Astrocyte (in vitro differentiated cells and primary cell): ENCODE results near the gene PRKACA.

Experiments used
- CTCF ChIP-seq: IDR thresholded peaks from 2 replicates; pipeline ENCODE4 v1.5.1; 2011; ENCODE audit warnings: low read depth, mild to moderate bottlenecking, inconsistent platforms, low read length, moderate library complexity; ENCODE audit not compliant: insufficient read depth
- EZH2 ChIP-seq: IDR thresholded peaks from 2 replicates; pipeline ENCODE4 v1.6.1; 2012; ENCODE audit warnings: mild to moderate bottlenecking, low read length, inconsistent platforms; ENCODE audit not compliant: insufficient read depth

DNA sequence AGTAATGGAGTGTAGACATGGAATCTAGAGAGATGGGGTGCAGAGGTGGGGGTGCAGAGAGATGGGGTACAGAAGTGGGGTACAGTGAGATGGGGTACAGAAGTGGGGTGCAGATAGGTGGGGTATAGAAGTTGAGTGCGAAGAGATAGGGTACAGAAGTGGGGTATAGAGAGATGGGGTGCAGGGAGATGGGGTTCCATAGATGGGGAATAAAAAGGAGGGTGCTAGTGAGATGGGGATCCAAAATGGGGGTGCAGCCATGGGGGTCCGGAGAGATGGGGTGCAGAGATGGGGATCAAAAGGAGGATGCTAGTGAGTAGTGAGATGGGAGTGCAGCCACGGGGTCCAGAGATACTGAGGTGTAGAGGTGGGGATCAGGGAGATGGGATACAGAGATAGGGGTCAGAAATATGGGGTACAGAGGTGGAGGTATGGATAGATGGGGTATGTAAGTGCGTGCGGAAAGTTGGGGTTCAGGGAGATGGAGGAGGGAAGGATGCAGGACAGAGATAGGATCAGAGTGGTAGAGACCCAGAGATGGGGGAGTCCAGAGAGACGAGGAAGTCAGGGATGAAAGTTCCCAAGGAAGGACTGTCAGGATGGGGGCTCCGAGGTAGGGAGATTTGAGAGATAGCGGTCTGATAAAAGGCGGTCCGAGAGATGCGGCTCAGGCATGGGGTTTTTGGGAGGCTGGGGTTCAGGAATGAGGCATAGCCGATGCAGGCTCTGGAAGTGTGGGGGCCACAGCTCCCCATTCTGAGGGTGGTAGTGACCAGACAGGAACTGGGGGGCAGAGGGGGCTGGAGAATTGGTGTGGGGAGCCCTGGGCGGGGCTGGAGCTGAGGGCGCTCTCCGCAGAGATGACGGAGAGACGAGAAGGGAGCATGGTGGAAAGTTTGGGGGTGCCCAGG is 59.1 kb downstream of the PRKACA start:
- TF ChIP-seq CTCF (no peak), EZH2 (no peak)
